ENCODE results near the gene NKRF. TPM values are rescaled to one million over a fixed set of nuclear protein-coding genes. Genes with fewer than 3 reads are reported as not detected.

Gene NKRF
- total RNA-seq, 4 donors from 2014 or later: 8.9 to 16.6 (median 10.4) TPM

DNA sequence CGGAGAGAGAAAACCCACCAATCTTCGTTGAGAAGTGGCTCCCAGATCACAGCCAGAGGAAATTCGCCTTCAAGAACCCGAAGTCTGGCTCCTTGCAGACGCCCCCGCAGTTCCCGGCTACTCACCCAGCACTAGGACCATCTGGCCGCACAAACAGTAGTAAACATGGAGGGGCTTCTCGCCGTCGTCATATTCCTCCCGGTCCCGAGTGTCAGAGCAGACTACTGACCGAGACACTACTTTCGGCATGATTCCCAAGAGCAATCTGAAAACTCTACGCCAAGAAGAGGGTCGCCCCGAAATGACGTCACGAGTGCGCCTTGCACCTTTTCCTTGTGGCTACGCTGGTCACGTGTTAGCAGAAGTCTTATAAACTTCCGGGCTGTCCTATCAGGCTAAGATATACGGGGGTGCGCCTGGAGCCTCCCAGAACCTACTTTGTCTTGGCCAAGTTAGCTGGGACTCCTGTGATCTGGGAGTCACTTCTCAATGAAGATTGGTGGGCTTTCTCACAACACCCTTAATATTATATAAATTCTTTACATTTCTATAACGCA is 41.0 kb downstream of the NKRF start, which contains the start of gene STEEP1:
STEEP1 (minus strand) TSS at position 303 of the 557 bp plus-strand sequence; CDS start at position 249, 54 bp downstream.
- WGBS, 2 donors: 2 to 34% methylated on average over 22 to 27 of the region's 27 CpGs
- H3K4me3 ChIP-seq (ENCODE audit: low read depth, poor library complexity, severe bottlenecking): peak within 1 kb of the TSS; percentile 30
- TF ChIP-seq, protein P1, sequence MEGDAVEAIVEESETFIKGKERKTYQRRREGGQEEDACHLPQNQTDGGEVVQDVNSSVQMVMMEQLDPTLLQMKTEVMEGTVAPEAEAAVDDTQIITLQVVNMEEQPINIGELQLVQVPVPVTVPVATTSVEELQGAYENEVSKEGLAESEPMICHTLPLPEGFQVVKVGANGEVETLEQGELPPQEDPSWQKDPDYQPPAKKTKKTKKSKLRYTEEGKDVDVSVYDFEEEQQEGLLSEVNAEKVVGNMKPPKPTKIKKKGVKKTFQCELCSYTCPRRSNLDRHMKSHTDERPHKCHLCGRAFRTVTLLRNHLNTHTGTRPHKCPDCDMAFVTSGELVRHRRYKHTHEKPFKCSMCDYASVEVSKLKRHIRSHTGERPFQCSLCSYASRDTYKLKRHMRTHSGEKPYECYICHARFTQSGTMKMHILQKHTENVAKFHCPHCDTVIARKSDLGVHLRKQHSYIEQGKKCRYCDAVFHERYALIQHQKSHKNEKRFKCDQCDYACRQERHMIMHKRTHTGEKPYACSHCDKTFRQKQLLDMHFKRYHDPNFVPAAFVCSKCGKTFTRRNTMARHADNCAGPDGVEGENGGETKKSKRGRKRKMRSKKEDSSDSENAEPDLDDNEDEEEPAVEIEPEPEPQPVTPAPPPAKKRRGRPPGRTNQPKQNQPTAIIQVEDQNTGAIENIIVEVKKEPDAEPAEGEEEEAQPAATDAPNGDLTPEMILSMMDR (IDR thresholded peaks at IDR 0.05): no peak
- TF ChIP-seq POLR2A (IDR thresholded peaks at IDR 0.05): no peak
- peak; percentile 88 to 97 for DNase-seq (ENCODE audit: low spot score in 2 of 2)
- intact Hi-C loops (cut with DNase I; ENCODE audit: low total_unique reads): no loop called here

DNA sequence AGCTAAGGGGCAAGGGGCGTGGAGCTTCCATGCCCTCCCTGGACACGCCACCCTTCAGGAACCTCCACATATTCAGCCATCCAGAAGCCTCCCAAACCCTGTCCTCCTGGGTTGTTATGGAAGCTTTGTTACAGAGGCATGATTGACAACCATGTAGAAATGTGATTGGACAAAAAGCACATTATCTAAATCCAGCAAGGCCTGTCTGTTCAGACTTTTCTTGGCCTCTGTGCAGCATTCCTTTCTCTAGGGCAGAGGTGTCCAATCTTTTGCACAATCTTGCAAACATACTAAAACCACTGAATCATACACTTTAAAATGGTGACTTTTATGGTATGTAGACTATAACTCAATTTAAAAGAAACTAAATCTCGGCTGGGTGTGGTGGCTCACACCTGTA is 53.7 kb downstream of the NKRF start:
- H3K4me3 ChIP-seq (ENCODE audit: low read depth, poor library complexity, severe bottlenecking): no peak overlapping the region
- TF ChIP-seq, protein P1 (IDR thresholded peaks at IDR 0.05): no peak
- no peak for TF ChIP-seq POLR2A (IDR thresholded peaks at IDR 0.05)
- WGBS, 2 donors: 65 to 76% methylated on average over 3 of the region's 3 CpGs
- intact Hi-C loops (cut with DNase I; ENCODE audit: low total_unique reads): no loop called here
- no peak for DNase-seq (ENCODE audit: low spot score in 2 of 2)

DNA sequence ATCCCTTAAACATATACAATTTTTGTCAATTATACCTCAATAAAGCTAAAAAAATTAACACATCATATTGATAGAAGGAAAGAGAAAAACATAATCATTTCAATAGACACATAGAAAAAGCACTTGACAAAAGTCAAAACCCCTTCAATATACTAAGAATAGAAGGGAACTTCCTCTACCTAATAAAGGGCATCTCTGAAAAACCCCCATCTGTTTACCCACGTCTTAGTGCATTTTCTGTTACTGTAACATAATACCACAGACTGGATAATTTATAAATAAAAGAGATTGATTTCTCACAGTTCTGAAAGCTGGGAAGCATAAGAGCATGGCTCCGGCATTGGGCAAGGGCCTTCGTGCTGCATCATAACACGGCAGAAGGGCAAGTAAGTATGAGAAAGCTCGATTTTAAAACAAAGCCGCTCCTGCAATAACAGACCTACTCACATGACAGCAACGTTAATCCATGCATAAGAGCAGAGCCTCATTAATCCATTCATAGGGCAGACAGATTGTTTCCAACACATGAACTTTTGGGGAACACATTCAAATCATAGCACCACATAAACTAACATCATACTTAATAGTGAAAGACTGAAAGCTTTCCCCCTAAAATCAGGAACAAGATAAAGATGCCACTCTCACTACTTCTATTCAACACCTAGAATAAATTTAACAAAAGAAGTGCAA is 56.8 kb downstream of the NKRF start:
- DNase-seq (ENCODE audit: low spot score in 2 of 2): no peak
- TF ChIP-seq, protein P1 (IDR thresholded peaks at IDR 0.05): no peak
- TF ChIP-seq POLR2A (IDR thresholded peaks at IDR 0.05): no peak
- intact Hi-C loops (cut with DNase I; ENCODE audit: low total_unique reads): no loop called here
- H3K4me3 ChIP-seq (ENCODE audit: low read depth, poor library complexity, severe bottlenecking): no peak overlapping the region
- WGBS, 2 donors: 67 to 73% methylated on average over 7 of the region's 7 CpGs

DNA sequence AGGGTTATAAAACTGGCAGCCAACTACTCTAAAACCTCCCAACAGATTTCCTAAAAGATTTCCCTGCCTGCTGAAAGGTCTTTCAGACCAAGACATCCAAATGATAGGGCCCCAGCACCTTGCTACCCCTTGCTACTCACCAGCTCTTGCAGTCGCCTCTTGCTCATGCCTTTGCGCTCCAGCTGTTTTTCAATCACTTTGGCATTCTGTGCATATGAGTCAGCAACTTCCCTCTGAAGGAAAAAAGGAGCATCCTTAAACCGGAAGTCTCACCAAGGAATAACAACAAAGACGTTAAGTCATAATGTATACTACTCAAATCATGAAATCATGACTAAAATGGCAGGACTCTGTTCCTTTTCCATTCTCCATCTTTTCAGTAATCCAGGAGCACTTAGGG is 65.0 kb downstream of the NKRF start:
- intact Hi-C loops (cut with DNase I; ENCODE audit: low total_unique reads): no loop called here
- 62 to 65% methylated on average over 4 of the region's 4 CpGs for WGBS, 2 donors
- TF ChIP-seq POLR2A (IDR thresholded peaks at IDR 0.05): no peak
- TF ChIP-seq, protein P1 (IDR thresholded peaks at IDR 0.05): no peak
- no peak for DNase-seq (ENCODE audit: low spot score in 2 of 2)
- no peak overlapping the region for H3K4me3 ChIP-seq (ENCODE audit: low read depth, poor library complexity, severe bottlenecking)

DNA sequence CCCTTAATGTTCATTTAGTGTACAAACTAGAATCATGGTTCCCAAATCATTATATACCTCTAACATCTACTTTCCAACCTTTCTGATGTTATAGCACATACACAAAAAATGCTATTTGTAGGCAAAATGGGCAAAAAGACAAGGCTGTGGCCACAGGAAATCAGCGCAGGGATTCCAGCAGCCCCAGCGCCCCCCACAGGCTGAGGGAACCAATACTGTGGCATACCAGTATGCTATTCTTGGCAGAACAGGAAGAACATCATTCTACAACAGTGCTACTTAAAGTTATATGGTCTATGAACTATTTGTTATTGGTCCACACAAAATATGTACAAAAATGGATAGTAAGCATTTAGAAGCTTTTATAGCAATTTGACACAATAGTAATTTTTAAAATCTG is 66.4 kb downstream of the NKRF start:
- no peak for DNase-seq (ENCODE audit: low spot score in 2 of 2)
- 42% methylated on average over 2 of the region's 2 CpGs for WGBS, 2 donors
- intact Hi-C loops (cut with DNase I; ENCODE audit: low total_unique reads): no loop called here
- no peak overlapping the region for H3K4me3 ChIP-seq (ENCODE audit: low read depth, poor library complexity, severe bottlenecking)
- no peak for TF ChIP-seq POLR2A (IDR thresholded peaks at IDR 0.05)
- TF ChIP-seq, protein P1 (IDR thresholded peaks at IDR 0.05): no peak

MicroRNAs encoded within 50 kb of the gene (microRNA counts, 767-probe panel; counts per million panel counts)
- 0 to 358 counts per million in 2 donors for microRNA hsa-miR-766-3p

Small RNAs within 50 kb of the gene (microRNA-seq; reads per million reads assigned to microRNA genes)
- 7.9 to 16.3 reads per million in 2 donors for gene MIR766 (ENCODE audit: borderline number of aligned reads in 1 of 2, borderline replicate concordance in 2 of 2)

Other genes starting within 250 kb of the NKRF start
- gene SLC25A43, start 207.1 kb downstream of the NKRF start, total RNA-seq: 10 to 100 TPM; 28.1 to 44.5 (median 35.9) TPM
- 100 to 1,000 TPM; 226 to 449 (median 361) TPM for gene SLC25A5, start 138.0 kb downstream of the NKRF start, total RNA-seq
- 10 to 100 TPM; 25.9 to 29.4 (median 27.8) TPM for gene STEEP1, start 41.0 kb downstream of the NKRF start, total RNA-seq
- 10 to 100 TPM; 20.6 to 24.4 (median 22.4) TPM for gene UBE2A, start 31.9 kb downstream of the NKRF start, total RNA-seq
- 10 to 100 TPM in 2 of 4 donors, 1 to 10 TPM in 2; 7.8 to 11.9 (median 10.4) TPM for gene SEPTIN6, start 86.7 kb upstream of the NKRF start, total RNA-seq
- 1 to 10 TPM in 1 of 4 donors, under 1 TPM in 3; 0.20 to 1.3 (median 0.56) TPM for gene SOWAHD, start 152.2 kb upstream of the NKRF start, total RNA-seq
- gene RPL39, start 185.2 kb upstream of the NKRF start, total RNA-seq: 1,000 to 10,000 TPM; 2,066 to 6,085 (median 2,614) TPM
- 1 to 10 TPM; 4.3 to 5.6 (median 5.1) TPM for gene UPF3B, start 246.5 kb upstream of the NKRF start, total RNA-seq